OCI-M2 (cell line): ENCODE results near the gene SDK2.

Experiments used
- DNase-seq: peaks from one replicate; lab custom pipeline; 2025; ENCODE audit not compliant: unreplicated experiment; lab: John Stamatoyannopoulos, UW

SDK2 gene

DNA sequence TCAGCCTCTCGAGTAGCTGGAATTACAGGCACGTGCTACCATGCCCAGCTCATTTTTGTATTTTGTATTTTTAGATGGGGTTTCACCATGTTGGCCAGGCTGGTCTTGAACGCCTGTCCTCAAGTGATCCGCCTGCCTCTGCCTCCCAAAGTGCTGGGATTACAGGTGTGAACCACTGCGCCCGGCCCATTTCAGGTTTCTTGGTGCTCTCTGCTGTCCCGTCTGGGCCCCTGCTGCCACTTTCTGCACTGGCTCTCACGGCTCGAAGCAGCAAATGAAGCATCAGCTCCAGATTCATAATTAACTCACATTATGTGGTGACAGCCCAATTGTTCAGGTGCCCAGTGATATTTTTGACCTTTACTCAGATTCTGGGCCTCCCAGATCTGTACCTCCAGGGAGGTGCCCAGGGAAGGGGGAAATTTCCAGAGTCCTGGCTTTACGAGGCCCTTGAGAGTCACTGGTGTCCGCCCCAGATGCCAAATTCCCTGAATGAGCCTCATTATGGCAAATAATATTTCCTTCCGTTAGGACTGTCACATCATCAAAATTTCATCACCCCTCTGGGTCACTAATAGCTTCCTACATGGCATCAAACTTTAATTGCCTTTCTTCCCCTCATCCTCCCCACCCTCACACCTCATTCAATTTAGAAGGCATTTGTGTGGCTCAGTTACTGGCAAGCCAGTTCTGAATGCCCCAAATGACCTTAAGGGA, 9.0 kb downstream of the SDK2 start:
- no peak for DNase-seq

DNA sequence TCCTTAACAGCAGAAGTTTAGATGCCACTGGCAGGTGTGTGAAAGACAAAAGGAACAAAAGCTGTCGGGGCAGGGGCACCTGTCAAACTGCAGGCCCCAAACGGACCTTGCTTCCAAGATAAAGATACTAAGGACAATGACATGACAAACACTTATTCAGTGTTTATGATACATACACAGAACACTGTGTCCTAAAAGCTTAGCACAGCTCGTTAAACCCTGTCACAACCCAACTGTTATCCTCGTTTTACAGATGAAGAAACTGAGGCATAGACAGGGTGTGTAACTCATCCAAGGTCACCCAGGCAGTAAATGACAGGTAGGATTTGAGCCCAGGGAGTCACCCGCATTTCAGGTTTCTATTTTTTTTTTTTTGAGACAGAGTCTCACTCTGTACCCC, 9.6 kb downstream of the SDK2 start:
- no peak for DNase-seq

DNA sequence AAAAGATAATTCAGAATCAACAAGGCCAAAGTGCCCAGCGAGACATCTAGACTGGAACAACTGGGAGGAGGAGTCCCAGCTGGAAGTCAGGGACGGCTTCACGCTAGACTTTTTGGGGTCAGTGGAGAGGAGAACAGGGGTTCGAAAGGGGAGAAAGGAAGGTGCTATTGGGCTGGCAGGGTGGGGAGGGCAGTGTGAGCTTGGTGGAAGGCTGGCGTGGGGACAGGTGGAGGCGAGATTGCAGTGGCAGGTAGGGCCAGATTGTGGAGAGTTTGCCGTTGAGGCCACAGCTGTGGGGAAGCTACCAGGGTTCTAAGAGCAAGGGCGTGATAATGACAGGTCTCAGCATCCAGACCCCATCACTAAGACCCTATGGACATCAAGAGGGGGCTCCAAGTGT, 10.5 kb downstream of the SDK2 start:
- no peak for DNase-seq

DNA sequence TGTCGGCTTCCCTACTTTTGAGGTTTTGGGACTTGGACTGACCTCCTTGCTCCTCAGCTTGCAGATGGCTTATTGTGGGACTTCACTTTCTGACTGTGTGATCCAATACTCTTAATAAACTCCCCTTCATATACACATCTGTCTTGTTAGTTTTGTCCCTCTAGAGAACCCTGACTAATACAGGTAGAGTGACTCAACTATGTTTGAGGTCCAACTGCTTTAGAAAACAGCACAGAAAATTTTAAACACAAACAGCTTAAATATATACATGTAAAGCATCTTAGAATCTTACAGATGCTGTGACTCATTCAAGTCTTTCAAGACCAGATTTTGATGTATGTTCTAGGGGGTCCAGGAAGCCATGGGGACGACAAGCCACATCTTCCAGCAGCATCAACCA, 11.7 kb downstream of the SDK2 start:
- no peak for DNase-seq

DNA sequence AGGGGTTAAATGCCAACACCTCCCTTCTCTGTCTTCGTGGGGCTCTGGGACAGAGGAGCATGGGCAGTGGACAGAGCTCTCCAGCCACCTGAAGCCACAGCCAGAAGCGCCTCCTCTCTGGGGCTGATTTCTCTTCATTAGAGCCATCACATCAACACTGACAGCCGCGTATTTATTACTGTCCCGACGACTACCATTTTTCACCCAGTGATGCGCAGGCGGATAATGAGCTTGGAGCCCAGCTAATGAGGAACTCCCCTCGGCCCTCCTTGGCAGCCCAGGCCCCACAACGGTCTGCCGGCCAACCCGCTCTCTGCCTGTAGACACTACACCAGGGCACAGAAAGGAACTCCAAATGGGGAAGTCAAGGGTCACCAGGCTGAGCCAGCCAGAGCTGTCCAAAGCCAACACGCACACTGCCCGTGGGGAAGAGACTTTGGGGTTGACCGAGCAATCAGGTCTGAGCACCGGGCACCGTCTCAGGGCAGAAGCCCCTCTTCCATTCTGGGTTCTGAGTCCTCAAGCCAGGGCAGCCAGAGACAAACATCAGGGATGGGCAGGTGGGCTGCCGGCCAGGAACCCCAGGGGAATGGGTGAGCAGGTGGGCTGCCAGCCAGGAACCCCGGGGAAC, 13.2 kb downstream of the SDK2 start:
- DNase-seq = no peak

DNA sequence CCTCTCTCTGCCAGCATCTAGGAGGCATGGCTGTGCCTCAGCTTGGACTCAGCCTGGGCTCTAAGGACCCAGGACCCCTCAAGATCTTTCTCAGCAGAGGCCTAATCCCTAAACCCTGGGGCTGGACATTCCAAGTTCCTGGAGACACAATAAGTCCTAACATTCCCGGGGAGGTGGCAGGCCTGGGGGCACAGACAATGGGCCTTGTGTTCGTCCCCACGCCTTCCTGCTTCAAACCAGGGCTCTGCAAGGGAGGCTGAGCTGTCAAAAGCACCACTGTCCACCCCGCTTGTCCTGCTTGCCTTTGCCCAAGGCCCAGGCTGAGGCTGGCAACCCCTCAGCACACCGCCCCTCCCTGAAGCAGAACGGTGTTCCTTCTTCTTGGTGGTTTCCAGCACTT, 13.7 kb downstream of the SDK2 start:
- DNase-seq = no peak

DNA sequence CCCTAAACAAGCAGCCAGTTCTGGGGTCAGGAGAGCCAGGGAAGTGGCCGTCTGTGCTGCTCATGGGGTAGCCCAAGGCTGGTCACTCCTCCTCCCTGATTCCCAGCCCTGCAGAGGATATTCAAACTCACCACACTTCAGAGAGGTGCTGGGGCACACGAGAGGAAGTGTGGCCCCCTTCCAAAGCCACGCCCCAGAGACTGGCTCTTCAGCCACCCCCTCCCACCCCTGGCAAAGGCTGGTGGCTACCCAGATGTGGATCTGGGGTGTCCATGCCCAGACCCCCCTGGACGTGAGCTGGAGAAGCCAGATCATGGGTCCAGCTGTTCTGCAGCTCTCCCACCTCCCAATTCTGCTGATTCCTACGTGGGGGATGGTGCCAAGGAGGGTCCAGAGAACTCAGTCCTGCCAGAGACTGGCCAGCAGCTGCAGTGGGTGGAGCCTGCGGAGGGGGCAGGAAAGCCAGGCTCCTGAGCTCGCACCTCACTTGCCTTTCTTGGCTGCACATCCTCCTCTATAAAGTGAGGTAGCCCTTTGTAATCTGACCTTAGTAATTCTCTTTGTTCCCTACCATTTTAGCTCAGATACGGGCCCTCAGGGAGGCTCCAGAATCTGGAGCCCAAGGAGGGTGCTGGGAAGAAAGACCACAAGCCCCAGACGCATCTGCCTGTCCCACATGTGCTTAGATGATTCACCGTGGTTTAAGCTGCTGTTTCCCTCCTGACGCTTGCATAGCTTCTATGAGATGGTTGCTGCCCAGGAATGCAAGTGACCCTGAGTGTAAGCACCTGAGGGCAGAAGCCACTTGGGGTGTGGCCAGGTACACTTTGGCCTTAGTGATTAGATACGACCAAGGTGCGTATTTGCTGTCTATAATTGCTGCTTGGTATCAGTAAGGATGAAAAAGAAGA, 15.3 kb downstream of the SDK2 start:
- no peak for DNase-seq

DNA sequence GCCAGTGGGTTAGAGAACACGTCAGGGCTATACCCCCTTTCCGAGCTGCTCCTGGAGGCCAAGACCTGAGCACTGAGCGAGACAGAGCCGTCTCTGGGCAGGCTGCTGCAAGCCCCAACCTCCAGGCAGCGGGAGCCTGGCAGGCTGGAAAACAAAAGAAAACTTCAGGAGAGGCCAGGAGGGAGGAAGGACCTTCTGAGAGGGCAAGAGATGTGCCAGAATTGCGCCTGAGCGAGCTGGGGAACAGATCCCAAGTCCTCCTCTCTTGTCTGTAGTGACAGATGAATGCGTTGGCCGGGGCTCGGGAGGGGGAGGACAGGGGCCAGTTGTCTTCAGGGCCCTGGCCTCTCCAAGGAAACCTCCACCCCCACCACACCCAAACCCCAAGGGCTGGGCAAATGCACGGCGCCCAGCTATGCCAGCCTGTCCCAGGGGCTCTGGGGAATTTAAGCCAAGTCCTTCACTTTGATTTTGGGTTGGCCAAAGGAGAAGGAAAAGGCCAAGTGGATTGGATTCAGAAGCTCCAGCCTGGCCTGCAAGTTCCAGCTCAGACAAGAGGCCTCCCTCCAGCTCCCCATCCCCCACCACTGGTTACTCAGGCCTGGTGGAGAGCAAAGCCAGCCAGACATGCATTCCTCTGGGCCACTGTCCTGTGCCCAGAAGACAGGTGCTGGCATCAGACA, 18.1 kb downstream of the SDK2 start:
- no peak for DNase-seq

DNA sequence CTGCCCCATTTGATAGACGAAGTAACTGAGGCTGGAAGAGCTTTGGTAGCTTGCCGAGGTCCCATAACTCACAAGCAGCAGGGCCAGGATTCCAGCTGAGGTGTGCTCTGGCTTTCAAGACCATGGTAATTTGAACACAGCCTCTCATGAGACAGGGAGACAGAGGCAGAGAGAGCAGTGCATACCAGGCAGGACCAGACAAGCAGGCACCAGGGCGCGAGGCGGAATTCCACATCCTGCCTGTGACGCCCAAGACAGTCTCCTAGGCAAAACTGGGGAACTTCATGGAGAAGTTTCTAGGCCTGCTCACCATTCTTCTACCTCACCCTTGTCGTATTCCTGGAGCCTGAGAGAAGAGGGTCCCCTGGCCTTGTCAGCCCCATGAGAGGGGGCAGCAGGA, 19.2 kb downstream of the SDK2 start:
- DNase-seq = no peak

DNA sequence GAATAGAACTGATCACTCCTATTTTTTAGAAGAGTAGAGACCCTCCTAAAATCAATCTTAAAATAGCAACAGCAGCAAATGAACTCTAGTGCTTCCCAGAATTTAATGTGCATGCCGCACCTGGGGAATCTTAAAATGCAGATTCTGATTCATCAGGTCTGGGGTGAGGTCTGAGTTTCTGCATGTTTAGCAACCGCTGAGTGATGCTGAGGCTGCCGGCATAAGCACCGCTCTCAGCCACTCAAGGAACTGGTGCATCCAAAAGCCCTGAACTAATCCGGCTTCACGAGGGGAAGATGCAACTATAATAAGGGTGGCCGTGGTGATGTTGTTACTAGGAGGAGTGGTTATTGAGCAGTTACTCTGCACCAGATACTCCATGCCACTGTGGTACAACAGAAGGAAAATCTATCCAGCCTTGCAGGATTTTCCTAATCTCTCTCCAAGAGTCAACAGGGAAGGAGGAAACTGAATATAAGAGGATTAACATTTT, 19.7 kb downstream of the SDK2 start:
- no peak for DNase-seq

DNA sequence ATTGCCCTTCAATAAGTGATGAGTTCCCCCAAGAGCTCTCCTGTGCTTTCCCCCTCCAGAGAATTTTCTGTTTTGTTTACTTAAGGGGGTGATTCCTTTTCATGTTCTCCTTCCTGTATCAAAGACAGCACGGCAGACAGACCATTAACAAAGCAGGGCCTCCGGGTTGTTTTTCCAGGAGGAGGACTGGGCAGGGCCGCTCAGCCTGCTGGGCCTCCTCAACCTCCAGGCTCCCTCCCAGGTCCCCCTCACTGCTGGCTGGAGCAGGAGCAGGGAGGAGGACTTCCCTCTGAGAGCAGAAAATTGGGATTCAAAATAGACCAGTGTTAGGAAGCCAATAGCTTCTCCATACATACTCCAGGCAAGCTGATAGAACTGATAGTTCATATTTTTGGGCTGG, 20.4 kb downstream of the SDK2 start:
- DNase-seq = no peak

DNA sequence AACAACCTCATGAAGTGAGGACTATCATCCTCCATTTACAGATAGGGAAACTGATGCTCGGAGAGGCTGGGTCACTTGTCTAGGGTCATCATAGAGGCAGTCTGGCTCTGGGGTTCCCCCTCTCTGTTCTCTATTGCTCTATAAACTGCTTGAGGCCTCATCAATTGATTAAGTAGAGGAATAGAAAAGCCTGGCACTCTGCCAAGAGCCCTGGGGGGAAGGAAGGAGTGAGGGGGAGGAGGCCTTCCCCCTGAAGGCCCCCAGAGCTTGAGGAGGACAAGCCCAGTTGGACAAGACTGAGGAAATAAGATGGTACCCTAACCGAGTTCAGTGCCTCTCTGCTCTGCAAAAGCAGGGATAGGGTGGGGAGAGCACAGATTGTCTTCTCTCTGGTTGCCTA, 21.0 kb downstream of the SDK2 start:
- DNase-seq = no peak

DNA sequence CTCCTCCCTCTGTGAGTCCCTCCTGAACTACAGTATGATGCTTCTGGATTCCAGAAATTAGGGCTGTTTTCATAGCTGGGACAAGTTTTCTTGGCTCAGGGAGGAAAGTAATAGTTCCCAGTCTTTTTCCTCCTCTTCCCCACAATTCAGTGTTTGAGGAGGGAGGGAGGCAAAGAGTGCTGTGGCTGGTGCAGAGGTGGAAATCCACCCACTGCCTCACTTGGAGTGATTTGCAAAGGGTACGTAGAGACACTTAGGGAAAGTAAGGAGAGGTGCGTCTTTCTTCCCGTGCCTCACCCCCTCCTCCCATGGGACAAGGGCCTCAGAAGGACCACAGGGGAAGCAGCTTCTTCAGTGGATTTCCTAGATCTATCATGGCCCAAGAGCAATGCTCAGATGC, 21.9 kb downstream of the SDK2 start:
- no peak for DNase-seq

DNA sequence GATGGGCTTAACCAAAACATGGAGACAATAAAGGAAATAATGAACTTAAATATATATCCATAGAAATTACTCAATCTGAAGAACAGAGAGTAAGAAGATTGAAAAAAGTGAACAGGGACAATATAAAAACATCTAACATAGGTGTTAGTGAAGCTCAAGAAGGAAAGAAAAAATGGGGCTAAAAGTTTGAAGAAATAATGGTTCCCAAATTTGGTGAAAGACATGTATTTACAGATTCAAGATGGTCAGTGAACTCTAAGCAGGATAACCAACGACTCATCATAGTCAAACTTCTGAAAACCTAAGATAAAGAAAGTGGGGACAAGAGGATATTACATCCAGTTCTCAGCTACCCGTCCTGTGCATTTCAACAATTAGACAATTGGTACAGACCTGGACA, 22.6 kb downstream of the SDK2 start:
- DNase-seq = no peak

DNA sequence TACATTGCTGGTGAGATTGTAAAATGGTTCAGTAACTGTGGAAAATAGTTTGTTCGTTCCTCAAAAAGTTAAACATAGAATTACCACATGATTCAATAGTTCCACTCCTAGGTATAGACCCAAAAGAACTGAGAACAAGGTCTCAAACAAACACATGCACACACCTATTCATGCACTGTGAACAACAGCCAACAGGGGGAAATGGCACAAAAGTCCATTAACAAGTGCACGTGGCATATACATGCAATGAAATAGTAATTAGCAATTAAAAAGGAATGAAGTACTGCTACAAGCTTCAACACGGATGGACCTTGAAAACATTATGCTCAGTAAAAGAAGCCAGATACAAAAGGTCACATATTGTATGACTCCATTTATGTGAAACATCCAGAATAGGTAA, 23.8 kb downstream of the SDK2 start:
- no peak for DNase-seq

DNA sequence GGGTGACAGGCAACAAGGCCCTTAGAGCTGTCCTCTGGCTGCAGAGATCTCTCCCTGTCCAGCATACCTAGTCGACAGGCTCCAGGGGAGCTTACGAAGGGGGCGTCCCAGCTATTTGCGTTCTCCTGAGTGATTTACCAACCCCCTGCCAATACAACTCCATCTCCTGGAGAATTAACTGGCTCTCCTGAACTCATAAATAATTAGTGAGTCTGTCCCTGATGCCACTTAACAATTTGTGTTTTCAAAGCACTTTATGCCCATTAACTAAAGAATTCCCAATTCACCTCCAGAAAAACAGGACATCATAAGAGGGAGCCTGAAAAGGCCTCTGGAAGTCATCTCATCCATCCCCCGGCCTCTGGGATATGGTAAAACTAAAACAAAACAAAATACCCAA, 26.7 kb downstream of the SDK2 start:
- no peak for DNase-seq

DNA sequence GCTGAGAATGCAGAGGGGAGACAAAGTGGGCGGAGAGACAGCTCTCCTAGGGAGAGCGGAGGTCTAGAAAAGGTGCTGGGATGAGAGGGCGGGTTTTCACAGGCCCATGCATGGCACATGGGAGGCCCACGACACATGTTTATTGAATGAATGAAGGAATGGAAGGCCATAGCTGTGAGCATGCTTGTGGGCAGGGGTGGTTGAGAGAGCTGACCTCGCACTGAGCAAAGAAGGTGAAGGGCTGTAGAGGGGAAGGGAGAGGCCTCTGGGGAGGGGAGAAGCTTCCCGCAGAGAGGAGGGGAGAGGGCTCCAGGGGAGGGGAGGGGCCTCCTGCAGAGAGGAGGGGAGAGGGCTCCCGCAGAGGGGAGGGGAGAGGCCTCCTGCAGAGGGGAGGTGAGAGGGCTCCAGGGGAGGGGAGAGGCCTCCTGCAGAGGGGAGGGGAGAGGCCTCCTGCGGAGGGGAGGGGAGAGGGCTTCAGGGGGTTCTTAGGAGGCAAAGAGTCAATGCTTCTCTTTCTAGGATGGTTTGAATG, 27.3 kb downstream of the SDK2 start:
- DNase-seq = no peak

DNA sequence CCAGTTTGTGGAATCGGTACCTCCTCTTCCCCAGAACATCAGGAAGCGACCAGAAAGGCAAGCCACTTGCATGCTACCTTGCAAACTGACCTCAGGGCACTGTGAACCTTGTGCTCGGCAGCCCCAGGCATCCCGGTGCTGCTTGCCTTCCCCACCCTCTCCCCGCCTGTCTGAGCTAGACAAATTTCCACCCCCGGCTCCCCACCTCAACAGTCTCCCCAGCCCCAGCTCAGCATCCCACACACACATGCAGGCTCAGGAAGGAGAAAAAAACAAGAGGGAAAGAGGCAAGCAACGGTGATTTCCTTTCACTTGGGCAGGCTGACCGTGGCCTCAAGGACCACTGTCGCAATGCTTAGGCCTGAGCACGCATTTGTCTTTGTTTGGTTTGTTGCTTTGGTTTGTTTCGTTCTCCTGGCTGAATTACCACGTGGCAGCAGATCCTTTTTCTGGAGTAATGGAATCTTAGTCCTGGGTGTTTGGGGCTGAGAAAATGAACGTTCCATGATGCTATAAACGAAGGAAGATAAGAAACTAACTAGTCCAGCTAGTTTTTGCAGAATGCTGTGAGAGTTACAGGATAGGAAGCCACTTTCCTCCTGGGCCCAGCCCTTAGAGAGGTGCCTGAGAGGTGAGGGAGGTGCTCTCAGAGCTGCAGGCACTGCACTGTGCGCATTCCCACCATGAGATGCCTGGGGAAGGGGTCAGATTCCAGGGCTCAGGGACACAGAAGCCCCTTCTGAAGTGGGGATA, 27.9 kb downstream of the SDK2 start:
- DNase-seq = no peak

DNA sequence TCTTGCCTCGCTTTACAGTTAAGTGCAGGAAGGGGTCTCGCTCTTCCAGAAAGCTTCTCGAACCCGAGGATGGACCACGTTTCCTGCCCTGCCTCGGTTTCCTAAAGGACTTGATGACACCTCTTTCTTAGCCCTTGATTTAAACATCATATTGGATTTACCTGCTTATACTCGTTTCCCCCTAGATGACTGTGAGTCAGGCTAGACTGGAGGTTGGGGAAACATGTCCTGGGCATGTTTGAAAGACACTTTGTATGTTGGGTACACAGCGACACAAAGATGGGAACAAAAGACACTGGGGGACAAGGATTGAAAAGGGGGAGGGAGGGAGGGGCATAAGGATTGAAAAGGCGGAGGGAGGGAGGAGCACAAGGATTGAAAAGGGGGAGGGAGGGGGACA, 30.0 kb downstream of the SDK2 start:
- DNase-seq = no peak
